GM04503 (cell line): ENCODE measurements around the gene ARHGAP24.
"Not testable (repeated sequence)": the region's sequence is repeated elsewhere in the genome, so short reads cannot be mapped to it uniquely, and the experiment has no call there.

ENCODE experiments used
- DNase-seq: peaks from one replicate; pipeline ENCODE4 v3.0.0-alpha.2; 2012; ENCODE audit warnings: low read depth

ARHGAP24 gene

GRCh38 chr4:85956293-85956945, 481.5 kb downstream of the ARHGAP24 start:
- DNase-seq = no peak

- DNase-seq = no peak
These were observed 486.9 kb downstream of the ARHGAP24 start for GRCh38 chr4:85961887-85962286.

- DNase-seq = no peak
These were observed 488.3 kb downstream of the ARHGAP24 start for GRCh38 chr4:85963231-85963630.

GRCh38 chr4:85964298-85964697, 489.3 kb downstream of the ARHGAP24 start:
- DNase-seq = no peak

GRCh38 chr4:85965017-85965416, 490.1 kb downstream of the ARHGAP24 start:
- not testable (repeated sequence) for DNase-seq

GRCh38 chr4:85965529-85965928, 490.6 kb downstream of the ARHGAP24 start:
- no peak for DNase-seq

GRCh38 chr4:85966373-85966772, 491.4 kb downstream of the ARHGAP24 start:
- no peak for DNase-seq

- no peak for DNase-seq
These were observed 492.9 kb downstream of the ARHGAP24 start for GRCh38 chr4:85967872-85968271.

GRCh38 chr4:85968945-85969819, 494.2 kb downstream of the ARHGAP24 start:
- no peak for DNase-seq

- no peak for DNase-seq
These were observed 495.6 kb downstream of the ARHGAP24 start for GRCh38 chr4:85970535-85970934.

GRCh38 chr4:85979276-85979675, 504.3 kb downstream of the ARHGAP24 start:
- no peak for DNase-seq

- DNase-seq = no peak
These were observed 511.3 kb downstream of the ARHGAP24 start for GRCh38 chr4:85986266-85986665.

- no peak for DNase-seq
These were observed 518.7 kb downstream of the ARHGAP24 start for GRCh38 chr4:85993641-85994040.

- no peak for DNase-seq
These were observed 519.6 kb downstream of the ARHGAP24 start for GRCh38 chr4:85994576-85994975.

- DNase-seq = no peak
These were observed 520.4 kb downstream of the ARHGAP24 start for GRCh38 chr4:85995361-85995760.

GRCh38 chr4:86001591-86001990, 526.6 kb downstream of the ARHGAP24 start:
- no peak for DNase-seq

- no peak for DNase-seq
These were observed 529.1 kb downstream of the ARHGAP24 start for GRCh38 chr4:86004030-86004429.

- DNase-seq = no peak
These were observed 531.1 kb downstream of the ARHGAP24 start for GRCh38 chr4:86006057-86006456.

- DNase-seq = no peak
These were observed 532.1 kb downstream of the ARHGAP24 start for GRCh38 chr4:86007042-86007441.

GRCh38 chr4:86011117-86011516, 536.2 kb downstream of the ARHGAP24 start:
- DNase-seq = peak; percentile 96

GRCh38 chr4:86013621-86014020, 538.7 kb downstream of the ARHGAP24 start:
- no peak for DNase-seq

GRCh38 chr4:86014599-86014998, 539.6 kb downstream of the ARHGAP24 start:
- no peak for DNase-seq
